ENCODE measurements around the gene TMEM219. TPM values are rescaled to one million over a fixed set of nuclear protein-coding genes. Genes with fewer than 3 reads are reported as not detected.

TMEM219 gene
- total and polyA plus RNA-seq, 2 of the 8 experiments (the other 6 are each of a cell fraction or from before 2014, with no cell fraction given): 60.2 to 116 TPM

DNA sequence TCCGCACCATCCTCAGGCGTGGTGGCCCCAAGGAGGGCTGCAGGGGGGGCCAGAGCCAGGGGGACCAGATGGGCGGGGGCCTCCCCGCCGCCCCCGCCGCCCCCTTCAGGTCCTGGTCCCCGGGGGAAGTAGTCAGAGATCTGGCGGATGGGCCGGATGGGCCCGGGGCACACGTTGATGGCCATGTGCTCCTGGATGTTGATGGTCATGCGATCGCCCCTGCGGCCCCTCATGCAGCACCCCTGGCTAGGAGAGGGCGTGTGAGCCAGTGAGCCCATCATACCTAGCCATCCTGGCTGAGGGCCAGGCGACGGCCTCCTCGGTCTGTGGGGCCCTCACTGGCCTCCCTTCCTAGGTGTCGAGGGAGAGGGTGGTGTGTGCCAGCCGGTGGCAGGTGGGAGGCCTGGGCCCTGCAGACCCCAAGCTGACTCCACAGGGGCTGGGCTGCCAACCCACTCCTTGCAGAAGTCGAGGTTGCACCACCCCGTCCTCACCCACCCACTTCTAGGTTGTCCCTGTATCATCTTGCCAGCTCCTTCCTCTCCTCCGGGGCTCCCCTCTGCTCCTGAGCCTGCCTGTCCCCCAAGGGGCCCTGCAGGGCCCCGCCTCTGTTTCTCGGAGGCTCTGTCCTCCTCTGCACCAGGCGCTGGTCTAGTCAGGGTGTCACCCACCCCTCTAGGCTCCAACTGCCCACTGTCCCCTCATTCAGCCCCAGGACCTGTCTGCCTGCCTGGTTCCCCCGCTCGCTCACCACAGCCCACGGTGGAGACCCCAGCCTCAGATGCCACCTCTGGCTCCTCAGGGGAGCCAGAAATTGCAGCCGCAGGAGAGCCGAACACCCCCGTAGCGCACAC, 48.3 kb downstream of the TMEM219 start:
- Histone ChIP-seq H3K14ac (ENCODE audit: insufficient read length) (no peak overlapping the region), H2AK5ac (ENCODE audit: low read depth, low read length) (0 out of 2 replicates have a peak overlapping the region, but pooled peaks have one; percentile 13), H3K56ac (replicated peaks; ENCODE audit: insufficient read length, low read depth, low read length) (no peak overlapping the region), H4K5ac (ENCODE audit: insufficient read length, low read depth, low read length) (no peak overlapping the region), H2BK12ac (ENCODE audit: low read depth, low read length) (0 out of 2 replicates have a peak overlapping the region, but pooled peaks have one; percentile 27), H2BK20ac (ENCODE audit: low read length) (no peak overlapping the region), H2BK5ac (ENCODE audit: low read depth, low read length) (0 out of 2 replicates have a peak overlapping the region, but pooled peaks have one; percentile 24), H3K9ac (replicated peaks in 1 of 4; ENCODE audit: extremely low read depth in 1 of 4, low read depth in 3 of 4, low read length in 3 of 4) (no peak overlapping the region), H2AFZ (ENCODE audit: low read length) (no peak overlapping the region), H3K23me2 (ENCODE audit: low read depth, low read length) (peaks cover 16% of the 10 kb centered on the region), H3K18ac (ENCODE audit: extremely low read depth, low read length) (no peak overlapping the region; the same call in 1 of the 2 replicates), H3K4me3 (ENCODE audit: extremely low read depth in 1 of 4, insufficient read depth in 2 of 4, low read depth in 3 of 4, low read length in 4 of 4) (peak overlapping the region; percentile 42 to 79 (median 48)), H4K91ac (replicated peaks; ENCODE audit: insufficient read length, low read length) (no peak overlapping the region), H3K27me3 (replicated peaks in 1 of 4; ENCODE audit: control insufficient read depth in 3 of 4, extremely low read depth in 1 of 4, insufficient read depth in 3 of 4, low read length in 3 of 4) (peaks cover 0 to 23% (median 13%) of the 10 kb centered on the region in 4 experiments; a peak in 5 of 7 replicates), H3K4ac (replicated peaks; ENCODE audit: insufficient read length, low read depth, low read length) (no peak overlapping the region), H3K23ac (ENCODE audit: insufficient read length) (no peak overlapping the region), H3K4me2 (ENCODE audit: insufficient read depth in 1 of 2, low read depth in 2 of 2, low read length in 2 of 2) (peak overlapping the region; percentile 77 to 96), H3K4me1 (replicated peaks in 1 of 4; ENCODE audit: control insufficient read depth in 3 of 4, insufficient read depth in 4 of 4, low read length in 3 of 4) (peaks cover 0 to 21% (median 13%) of the 10 kb centered on the region in 4 experiments; a peak in 6 of 7 replicates), H4K8ac (ENCODE audit: extremely low read depth, insufficient read depth, low read length) (no peak overlapping the region), H2BK120ac (replicated peaks; ENCODE audit: low read depth, low read length) (no peak overlapping the region), H3K79me2 (ENCODE audit: control insufficient read depth in 1 of 2, insufficient read depth in 2 of 2, low read length in 2 of 2) (no peaks in the 10 kb centered on the region), H3K27ac (ENCODE audit: low read depth, low read length) (no peak overlapping the region), H3K79me1 (ENCODE audit: low read depth, low read length) (no peaks in the 10 kb centered on the region), H3K36me3 (ENCODE audit: control insufficient read depth in 2 of 4, insufficient read depth in 4 of 4, low read length in 3 of 4) (peaks cover 0 to 4% (median 0%) of the 10 kb centered on the region in 4 experiments; a peak in 1 of 8 replicates), H3K9me3 (ENCODE audit: insufficient read depth in 2 of 2, low read depth in 1 of 2, low read length in 1 of 2) (no peaks in the 10 kb centered on the region), H2BK15ac (ENCODE audit: low read length) (peak overlapping the region; percentile 31; the same call in 1 of the 2 replicates), H4K20me1 (replicated peaks in 1 of 2; ENCODE audit: control insufficient read depth in 1 of 2, insufficient read depth in 2 of 2, low read length in 2 of 2) (peaks cover 1 to 6% of the 10 kb centered on the region in 2 experiments)
- ChIA-PET POLR2A (ENCODE audit: partially characterized antibody) (interaction anchor here (0.8 to 2.6 kb wide), 10 partner anchors 9 to 225 kb away, joined by 3 to 10 read pairs (median 3); partner anchors contain the start of genes HIRIP3, TAOK2 and TLCD3B), CTCF (ENCODE audit: partially characterized antibody) (interaction anchor here (0.6 to 3.1 kb wide), 5 partner anchors 10 to 145 kb away, joined by 3 to 15 read pairs (median 4); partner anchors contain the start of gene C16orf92)
- WGBS, 2 experiments (ENCODE audit: extremely low coverage in 1 of 2, insufficient coverage in 1 of 2, insufficient read length in 1 of 2, insufficient replicate concordance in 2 of 2, low coverage in 1 of 2, low lambda C conversion rate in 2 of 2, missing lambda C conversion rate in 1 of 2): 56% methylated on average over 12 of the region's 34 CpGs; no CpG with 5 or more reads in 1 of the 2 experiments
- no peak for DNase-seq (ENCODE audit: low read depth in 1 of 2, low spot score in 2 of 2)
- no peak for FAIRE-seq
- TF ChIP-seq FOSL1 (IDR thresholded peaks at IDR 0.05; ENCODE audit: insufficient read depth, low read depth, low read length): no peak
- TF ChIP-seq, protein P1, sequence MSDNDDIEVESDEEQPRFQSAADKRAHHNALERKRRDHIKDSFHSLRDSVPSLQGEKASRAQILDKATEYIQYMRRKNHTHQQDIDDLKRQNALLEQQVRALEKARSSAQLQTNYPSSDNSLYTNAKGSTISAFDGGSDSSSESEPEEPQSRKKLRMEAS (IDR thresholded peaks at IDR 0.05): peak; percentile 73

All from H1 (cell line).